Measurements from ENCODE around the gene SRBD1. TPM values are rescaled to one million over a fixed set of nuclear protein-coding genes. Genes with fewer than 3 reads are reported as not detected.
"Not testable (repeated sequence)": the region's sequence is repeated elsewhere in the genome, so short reads cannot be mapped to it uniquely, and the experiment has no call there.

SRBD1 gene
- total RNA-seq, 1 donor from 2014 or later, result 16.5 TPM

DNA sequence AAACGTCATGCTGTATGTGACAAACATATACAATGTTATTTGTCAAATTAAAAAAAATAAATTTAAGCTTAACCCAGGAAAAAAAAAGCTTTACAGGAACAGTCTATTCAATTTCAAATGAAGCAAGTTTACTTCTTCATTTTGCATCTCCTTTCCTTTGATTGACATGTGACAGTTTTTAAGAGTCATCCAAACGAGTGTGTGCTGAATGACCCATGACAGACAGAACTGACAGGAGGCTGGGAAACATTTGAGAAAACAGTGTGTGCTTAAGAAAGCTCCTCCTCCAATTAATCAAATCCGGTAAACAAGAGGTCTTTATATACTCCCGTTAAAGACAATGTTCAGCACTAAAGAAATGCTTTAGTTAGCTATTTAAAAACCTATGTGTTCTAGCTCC lies 177.7 kb downstream of the SRBD1 start:
- no peak for DNase-seq (ENCODE audit: low read depth in 2 of 2)

DNA sequence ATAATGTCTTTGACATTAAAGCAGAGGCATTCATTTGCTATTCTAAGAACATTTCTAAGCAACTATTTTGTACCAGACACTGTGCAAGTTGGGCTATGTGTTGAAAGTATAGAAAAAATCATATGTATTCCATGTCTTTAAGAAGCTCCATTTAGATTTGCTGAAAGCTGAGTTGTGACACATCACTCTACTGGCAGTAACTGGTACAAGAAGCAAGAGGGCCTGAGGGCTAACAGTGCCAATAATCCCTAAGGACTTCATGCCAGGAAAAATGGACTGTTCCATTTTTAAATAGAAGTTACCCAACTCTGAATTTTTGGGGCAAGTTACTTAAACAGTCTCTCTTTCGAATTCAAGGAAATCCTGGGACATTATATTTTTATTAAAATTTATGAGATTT lies 178.7 kb downstream of the SRBD1 start:
- DNase-seq (ENCODE audit: low read depth in 2 of 2), result no peak

DNA sequence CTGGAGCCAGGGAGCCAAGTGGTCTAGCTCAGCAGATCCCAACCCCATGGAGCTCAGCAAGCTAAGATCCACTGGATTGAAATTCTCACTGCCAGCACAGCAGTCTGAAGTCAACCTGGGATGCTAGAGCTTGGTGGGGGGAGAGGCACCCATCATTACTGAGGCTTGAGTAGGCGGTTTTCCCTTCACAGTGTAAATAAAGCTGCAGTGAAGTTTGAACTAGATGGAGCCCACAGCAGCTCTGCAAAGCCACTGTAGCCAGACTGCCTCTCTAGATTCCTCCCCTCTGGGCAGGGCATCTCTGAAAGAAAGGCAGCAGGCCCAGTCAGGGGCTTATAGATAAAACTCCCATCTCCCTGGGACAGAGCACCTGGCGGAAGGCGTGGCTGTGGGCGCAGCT lies 185.0 kb downstream of the SRBD1 start:
- not testable (repeated sequence) for DNase-seq (ENCODE audit: low read depth in 2 of 2)

DNA sequence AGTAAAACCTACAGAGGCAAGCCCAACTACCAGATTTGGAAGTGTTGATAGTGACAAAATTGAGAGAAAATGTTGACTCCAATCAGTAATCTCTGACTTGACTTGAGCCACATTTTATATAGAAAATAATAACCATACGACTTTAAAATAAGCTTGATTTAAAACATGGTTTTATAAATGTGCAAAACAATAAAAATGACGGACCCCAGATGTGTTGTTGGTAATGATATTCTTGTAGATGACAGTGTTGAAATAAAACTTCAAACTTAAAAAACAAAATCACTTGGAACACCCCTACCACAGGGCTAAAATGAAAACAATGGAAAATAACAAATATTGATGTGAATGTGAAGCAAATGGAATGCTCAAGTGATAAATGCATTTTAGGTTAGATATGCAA lies 188.1 kb downstream of the SRBD1 start:
- DNase-seq (ENCODE audit: low read depth in 2 of 2), result no peak

DNA sequence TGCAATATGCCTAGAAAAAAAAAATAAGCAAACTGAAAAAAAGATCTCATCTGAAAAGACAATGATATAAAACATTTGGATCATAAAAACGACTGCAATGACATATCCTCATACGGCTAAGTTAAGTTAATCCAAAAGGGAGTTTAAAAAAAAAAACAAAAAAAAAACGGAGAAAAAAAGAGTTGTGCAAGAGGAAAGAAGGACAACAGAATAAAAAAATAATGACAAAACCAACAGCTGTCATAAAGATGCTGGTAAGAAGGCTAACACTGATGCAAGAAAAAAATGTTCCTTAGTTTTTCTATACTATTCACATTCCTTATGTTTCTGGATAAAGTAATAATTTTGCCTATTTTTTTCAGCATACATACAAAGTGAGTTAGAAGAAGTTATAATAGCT lies 192.5 kb downstream of the SRBD1 start:
- DNase-seq (ENCODE audit: low read depth in 2 of 2), result no peak

DNA sequence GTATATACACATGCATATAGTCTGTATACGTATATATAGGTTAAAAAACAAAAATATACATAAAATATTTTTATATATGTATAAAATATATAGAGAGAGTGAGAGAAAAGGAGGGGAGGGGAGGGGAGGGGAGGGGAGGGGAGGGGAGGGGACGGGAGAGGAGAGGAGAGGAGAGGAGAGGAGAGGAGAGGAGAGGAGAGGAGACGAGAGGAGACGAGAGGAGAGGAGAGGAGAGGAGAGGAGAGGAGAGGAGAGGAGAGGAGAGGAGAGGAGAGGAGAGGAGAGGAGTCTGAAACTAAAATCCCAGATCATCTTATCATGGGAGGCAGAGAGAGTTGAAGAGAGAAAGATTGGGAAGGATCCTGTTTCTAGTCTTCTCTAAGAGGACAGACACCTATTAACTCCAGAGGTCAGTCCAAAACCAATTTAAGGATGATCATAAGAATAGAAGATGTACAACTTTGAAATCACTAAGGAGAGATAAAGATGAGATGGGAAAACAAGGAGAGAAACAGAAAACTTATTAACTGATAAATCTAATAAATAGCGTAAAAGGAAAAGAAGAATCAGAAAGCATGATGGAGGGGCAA lies 195.4 kb downstream of the SRBD1 start:
- DNase-seq (ENCODE audit: low read depth in 2 of 2), result no peak

DNA sequence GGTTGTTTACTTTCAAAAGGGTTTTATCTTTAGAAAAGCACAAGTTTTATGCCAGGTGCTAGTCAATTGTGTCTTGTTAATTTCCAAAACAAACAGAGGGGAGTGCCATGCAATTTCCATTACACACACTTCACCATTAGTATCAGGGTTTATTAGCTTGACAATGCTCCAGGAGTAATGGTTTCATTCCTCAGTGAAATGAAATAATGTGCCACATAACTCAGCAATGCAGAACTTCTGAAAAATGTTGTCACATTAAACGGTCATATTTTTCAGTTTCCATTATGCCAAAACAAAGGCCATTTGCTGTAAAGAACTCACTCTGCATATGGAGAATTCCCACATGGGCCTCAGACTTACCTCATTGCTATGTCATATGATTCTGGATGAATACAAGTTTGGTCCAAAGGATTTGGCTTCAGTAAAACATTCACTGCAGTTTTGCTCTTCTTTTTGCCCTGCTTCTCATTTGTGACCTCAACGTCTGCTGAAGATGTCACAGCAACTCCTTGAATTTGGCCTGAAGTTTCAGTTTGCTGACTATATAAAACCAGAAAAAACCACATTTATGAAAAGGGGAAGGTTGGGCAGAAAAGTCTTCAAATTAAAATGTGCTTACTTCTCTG lies 198.2 kb downstream of the SRBD1 start:
- peak in 1 of 2 donors; percentile 20 for DNase-seq (ENCODE audit: low read depth in 2 of 2)

DNA sequence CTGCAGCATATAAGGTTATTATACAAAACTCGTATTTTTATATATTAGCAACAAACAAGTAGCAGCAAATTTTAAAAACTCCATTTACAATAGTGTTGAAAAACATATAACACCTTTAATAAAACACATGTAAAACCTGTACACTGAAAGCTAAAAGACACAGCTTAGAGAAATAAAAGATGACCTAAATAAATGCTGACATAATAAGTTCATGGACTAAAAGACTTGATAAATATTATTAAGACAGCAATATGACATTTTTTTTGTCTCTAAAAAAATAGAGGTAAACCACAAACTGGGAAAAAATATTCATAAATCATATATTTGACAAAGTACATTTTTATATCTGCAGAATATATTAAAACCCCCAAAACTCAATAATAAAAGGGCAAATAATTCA lies 201.4 kb downstream of the SRBD1 start:
- no peak for DNase-seq (ENCODE audit: low read depth in 2 of 2)

DNA sequence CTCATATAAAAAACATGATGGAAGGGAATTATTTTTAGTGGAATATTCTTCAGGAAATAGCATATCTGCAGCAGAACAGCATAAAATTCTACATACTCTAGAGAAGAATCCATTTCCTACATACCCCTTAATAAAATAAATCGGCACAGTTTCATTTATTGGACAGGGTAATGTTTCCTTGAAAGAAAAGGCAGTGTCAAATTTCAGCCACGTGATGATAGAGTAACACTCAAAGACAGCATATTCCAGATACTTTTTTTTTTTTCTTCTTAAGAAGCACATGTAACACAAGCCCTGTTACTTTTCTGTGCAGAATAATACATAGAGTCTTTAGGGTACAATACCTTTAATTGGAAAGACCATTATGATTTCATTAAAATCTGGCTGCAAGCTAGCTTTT lies 204.4 kb downstream of the SRBD1 start:
- DNase-seq (ENCODE audit: low read depth in 2 of 2), result peak in 1 of 2 donors; percentile 28

DNA sequence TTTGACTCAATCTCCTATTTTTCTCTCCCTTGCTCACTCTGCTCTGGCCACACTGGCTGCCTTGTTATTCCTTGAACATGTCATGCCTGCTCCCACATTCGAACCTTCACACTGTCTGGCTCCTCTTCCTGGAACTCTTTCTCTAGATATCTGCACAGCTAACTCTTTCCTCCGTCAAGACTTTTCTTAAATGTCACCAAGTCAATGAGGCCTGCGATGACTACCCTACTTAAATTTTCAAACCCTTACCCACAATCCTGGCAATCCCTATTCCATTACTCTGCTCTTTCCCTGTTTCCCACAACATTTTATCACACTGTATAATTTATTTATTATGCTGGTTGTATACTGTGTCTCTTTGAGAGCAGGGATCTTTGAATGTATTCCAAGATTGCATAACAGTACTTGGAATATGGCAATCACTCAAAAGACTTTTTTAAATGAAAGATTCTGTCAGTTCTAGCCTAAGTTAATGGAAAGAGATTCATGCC lies 206.2 kb downstream of the SRBD1 start:
- no peak for DNase-seq (ENCODE audit: low read depth in 2 of 2)

DNA sequence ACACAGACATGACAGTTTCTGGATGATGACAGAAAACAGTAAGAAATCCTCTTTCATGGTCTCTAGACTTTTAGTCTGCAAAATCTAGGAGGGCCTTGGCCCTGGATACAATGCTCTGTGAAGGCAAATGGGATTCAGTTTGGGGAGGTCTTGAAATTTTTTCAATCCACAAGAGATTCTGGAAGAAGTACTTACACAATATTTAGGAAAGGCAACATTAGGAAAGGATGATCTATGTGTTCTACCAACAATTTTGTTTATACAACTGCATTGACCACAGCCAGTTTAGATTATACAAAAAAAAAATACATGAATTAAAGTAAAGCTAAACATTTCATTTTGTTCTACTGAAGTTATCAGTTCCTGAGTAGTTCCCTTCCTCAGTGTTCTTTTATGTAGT lies 208.0 kb downstream of the SRBD1 start:
- DNase-seq (ENCODE audit: low read depth in 2 of 2), result no peak

DNA sequence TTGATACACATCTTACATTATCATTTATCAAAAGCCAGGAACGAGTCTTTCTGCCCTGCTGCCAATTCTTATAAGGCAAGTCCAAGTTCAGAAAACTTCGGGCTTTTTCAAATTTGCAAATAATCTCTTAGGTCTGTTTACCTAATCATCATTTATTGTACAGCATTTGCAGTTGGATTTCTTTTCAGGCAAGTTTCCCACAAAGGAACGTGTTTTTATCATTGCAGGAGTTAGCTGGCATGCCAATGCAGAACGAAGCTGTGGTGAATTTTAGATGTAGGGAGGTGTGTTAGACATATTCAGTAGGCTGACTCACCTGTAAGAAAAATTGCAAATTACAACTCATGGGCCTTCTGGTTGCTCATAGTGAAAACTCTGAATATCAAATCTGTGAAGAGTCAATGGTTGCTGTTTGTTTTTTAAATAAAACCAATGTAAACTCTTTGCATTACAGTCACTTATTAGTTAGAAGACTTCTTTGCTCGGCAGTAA lies 209.6 kb downstream of the SRBD1 start:
- no peak for DNase-seq (ENCODE audit: low read depth in 2 of 2)

DNA sequence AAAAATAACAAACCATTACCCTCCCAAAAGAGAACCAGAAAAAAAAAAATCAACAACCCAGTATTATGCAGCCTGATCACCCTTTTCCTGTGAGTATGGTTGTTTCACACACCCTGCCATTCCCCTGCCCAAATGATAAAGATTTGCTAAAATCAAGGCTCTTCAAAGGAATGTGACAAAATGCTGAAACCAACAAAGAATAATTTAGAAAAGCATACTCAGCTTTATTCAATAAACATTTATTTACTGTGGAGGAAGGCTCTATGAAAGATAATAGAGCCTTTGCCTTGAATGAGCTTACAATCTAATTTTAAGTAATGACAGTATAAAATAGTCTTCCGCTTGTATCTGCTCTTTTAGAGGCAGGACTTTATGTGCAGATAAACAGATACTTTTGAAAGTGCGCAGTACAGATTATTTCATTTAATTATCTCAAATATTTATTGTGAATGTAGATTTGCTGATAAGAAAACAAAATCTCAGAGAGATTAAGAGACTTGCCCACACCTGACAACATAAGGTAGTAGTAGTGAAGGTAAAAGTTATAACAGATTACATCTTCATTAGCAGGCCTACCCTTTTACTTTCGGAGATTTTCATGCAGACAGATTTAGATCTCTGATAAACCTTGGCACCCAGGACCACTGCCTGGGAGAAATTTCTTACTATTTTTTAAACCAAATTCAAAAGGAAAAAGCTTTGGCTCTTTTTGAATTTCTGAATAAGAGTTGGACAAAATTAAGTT lies 211.9 kb downstream of the SRBD1 start:
- no peak for DNase-seq (ENCODE audit: low read depth in 2 of 2)

DNA sequence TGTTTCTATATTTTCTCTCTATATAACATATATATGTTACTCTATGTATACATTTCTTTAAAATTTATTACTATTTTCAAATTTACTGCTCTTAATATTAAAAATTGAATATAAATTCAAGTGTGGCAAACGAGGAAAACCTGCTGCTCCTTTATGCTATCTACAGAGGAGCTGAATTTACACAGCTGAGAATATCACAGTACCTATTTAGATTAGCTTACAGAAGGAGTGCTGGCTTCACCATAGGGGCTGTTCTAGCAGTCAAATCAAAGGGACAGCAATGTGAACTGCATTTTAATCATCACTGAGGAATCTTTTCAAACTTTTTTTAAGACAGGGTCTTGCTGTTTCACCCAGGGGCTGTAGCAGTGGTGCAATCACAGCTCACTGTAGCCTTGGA lies 213.8 kb downstream of the SRBD1 start:
- DNase-seq (ENCODE audit: low read depth in 2 of 2), result no peak

DNA sequence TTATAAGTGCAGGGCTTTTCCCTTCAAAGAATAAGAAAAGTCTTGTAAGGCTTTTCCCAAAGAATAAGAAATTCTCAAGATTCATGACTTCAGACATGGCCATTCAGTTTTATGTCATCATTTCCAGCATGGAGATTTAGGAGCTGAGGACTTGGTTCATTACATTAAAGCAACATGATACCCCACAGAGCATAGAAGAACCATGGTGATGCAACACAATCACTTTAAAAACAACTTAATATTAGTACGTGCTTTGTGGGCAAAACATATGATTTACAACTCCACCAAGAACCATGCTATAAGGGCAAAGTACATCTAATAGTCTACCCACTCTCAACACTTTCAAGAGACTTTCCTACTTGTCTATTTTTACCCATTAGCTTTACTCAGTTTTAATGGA lies 214.4 kb downstream of the SRBD1 start:
- DNase-seq (ENCODE audit: low read depth in 2 of 2), result no peak

DNA sequence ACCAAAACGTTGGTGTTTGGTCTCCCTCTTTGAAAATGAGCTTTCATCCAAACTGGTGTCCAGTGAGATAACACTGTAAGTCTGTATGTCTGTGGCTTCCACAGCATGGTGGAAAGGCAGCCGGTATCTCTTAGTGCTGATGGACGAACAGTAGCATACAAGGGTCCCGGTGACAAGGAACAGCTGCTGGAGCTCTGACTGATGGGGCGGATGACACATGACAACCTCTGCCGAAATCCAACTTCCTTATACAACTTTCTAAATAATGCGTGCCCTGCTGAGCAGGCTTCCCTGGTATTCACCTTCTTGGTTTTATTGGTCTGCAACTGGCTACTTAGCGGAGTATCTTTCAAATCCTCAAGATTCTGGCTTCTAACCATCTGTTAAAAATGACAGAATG lies 216.2 kb downstream of the SRBD1 start:
- DNase-seq (ENCODE audit: low read depth in 2 of 2), result no peak

DNA sequence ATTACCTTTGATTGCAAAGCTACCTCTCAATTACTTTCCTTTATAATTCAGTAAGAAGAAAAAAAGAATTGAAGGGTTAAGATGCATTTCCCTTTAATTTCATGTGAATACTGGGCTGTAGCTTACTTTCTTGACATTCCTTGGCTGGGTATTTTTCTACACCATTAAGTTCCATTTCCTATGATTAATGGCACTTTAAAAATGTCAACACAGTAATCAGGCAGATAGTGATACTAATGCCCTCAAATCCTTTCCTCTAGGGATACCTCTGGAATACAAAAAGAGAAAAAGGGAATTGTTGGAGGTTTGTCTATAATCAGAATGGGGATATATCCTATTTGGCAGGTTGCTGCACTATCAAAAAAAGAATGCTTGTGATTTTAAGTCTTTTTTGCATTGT lies 216.9 kb downstream of the SRBD1 start:
- peak in 1 of 2 donors; percentile 1 for DNase-seq (ENCODE audit: low read depth in 2 of 2)

DNA sequence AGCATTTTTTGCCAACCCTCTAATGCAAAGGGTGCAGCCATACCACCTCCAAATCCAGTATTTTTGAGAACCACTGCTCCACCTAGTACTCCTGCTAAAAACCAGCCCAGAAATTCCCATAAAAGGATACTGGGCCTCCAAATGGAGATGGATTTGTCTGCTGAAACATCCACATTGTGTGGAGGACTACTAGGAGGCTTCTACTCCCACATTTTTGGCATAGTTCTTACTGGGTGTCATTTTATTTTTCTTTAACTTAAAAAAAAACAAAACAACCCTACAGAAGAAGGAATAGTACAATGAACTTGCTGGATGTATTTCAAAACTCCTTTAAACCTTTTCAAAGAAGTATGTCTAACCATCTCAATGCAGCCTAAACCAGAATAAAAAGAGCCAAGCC lies 219.2 kb downstream of the SRBD1 start:
- DNase-seq (ENCODE audit: low read depth in 2 of 2), result no peak

DNA sequence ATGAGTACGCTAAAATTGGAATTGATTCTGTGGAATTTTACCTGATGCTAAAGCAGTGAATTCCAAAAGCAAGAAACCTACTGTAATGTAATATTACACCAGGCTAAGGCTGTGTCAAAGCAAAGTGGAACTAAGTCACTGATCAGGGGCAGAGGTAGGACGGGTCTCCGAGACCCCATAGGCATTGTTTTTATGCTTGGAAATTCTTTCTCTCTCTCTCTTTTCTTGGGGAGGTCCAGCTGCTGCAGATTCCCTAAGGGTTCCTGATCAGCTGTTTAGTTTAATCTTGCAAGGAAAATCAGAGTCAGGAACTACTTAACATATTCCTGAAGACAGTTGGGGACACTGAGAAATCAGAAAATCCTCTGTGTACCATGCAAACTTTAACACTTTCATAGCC lies 220.2 kb downstream of the SRBD1 start:
- DNase-seq (ENCODE audit: low read depth in 2 of 2), result no peak

DNA sequence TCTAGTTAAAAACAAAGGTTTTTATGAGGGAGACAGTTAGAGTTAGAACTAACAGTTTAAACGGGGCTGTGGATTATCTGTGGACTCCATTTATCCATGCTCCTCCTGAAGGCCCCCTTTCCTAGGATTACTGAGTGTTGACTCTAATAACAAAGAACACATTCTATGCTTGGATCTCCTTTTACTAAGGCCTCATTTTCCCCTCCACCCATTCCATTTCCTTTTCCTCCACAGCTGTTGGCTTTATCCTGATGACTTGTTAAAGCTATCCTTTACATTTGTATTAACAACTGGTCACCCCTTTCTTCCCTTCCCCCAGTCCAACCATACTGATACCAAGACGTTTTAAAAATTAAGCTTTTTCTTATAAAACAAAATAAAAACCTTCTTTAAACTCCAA lies 220.6 kb downstream of the SRBD1 start:
- peak; percentile 42 to 68 for DNase-seq (ENCODE audit: low read depth in 2 of 2)

DNA sequence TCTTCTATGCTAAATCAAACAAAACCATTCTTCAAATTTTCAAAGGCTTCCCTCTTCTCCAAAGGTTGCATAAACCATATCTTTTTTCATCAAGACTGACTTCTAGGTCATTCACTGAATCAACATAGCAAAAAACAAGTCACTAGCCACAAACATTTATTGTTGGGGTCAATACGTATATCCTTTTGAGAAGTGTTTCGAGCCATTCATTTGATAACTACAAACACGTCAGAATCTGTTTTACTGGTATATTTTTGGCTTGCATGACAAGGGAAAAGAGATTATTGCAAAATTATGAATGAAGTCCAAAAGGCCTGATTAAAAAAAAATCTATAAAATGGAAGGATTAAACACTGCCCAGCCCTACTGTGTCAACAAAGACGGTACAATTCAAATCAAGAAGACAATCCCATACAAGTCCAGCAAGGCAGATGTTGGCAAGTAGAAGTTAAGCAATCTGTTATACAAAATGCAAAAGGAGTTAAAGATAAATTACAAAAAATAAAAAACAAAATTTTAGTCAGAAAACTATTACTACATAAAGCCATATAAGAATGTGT lies 222.4 kb downstream of the SRBD1 start:
- DNase-seq (ENCODE audit: low read depth in 2 of 2), result no peak

DNA sequence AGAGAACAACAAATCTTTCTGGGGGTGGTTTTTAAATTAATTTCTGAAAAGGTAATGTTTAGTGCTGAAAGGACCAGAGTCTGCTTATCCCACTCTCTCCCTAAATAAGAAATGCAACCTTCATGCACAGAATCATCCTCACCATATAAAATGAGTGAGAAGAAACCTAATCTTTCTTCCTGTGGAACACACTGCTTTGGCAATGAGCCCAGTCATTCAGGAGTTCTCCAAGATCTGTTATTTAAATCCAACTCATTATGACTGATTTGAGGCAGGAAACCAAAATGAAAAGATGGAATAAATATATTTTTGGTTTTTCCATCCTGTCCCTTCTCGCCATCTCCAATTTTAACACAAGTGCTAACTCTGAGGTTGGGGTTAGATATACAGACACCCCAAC lies 228.3 kb downstream of the SRBD1 start:
- peak in 1 of 2 donors; percentile 86 for DNase-seq (ENCODE audit: low read depth in 2 of 2)
